ENCODE results near the gene NSMCE4A. TPM values are rescaled to one million over a fixed set of nuclear protein-coding genes. Genes with fewer than 3 reads are reported as not detected.
A peak's percentile ranks its signal among the peaks of the same experiment; 100 is the strongest.
"Not testable (repeated sequence)": the region's sequence is repeated elsewhere in the genome, so short reads cannot be mapped to it uniquely, and the experiment has no call there.

NSMCE4A gene
- total RNA-seq, 1 experiment from 2014 or later = 46.3 TPM

DNA sequence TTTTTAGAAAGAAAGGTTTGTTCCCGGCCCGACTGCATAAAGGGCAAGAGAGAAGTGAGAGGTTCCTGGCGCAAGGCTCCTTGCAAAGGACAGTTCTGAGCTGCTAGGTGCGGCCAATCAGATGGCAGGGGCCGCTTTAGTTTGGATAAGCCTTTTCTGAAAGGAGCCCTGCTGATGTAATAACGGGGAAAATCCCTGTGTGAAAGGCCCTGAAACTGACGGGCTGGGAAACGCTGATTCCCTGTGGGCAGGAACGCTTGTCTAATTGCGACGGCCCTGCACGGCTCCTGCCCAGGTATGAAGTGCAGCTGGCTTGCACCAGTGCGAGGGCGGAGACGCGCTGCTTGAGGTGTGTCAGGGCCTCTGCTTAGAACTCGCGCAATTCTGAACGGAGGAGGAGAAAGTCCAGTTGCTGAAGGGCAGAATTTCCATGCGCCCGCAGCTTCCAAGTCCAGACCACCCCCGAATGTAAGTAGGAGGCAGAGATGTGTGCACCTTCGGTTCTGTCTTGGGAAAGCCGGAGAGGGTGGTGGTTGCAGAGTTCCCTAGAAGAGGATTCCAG, 44.5 kb upstream of the NSMCE4A start:
- Histone ChIP-seq H3K4me3 (ENCODE audit: low read length) (peak overlapping the region; percentile 67), H3K27ac (ENCODE audit: low read length) (peak overlapping the region; percentile 79), H3K9ac (ENCODE audit: low read length) (peak overlapping the region; percentile 72), H2AFZ (ENCODE audit: low read length) (peak overlapping the region; percentile 78), H3K4me1 (ENCODE audit: insufficient read depth, low read length) (peaks cover 26% of the 10 kb centered on the region), H3K36me3 (ENCODE audit: low read depth, low read length) (no peaks in the 10 kb centered on the region), H4K20me1 (ENCODE audit: low read length) (no peaks in the 10 kb centered on the region), H3F3A (ENCODE audit: low read length, unreplicated experiment) (no peaks in the 10 kb centered on the region), H3K9me3 (ENCODE audit: low read length) (no peaks in the 10 kb centered on the region), H3K9me2 (replicated peaks; ENCODE audit: low read length) (no peaks in the 10 kb centered on the region), H3K79me2 (ENCODE audit: low read length) (no peaks in the 10 kb centered on the region), H3K4me2 (ENCODE audit: low read length) (peak overlapping the region; percentile 73), H3K27me3 (ENCODE audit: low read length) (no peaks in the 10 kb centered on the region)
- peak; percentile 60 for DNase-seq
- ChIA-PET CTCF (no interaction called here), POLR2A (ENCODE audit: unreplicated experiment) (interaction anchor here (0.6 kb wide), 1 partner anchor 122 kb away, joined by 4 read pairs; no protein-coding TSS in a partner anchor)
- intact Hi-C loops (cut with micrococcal nuclease) = no loop called here
- TF ChIP-seq, protein P1, sequence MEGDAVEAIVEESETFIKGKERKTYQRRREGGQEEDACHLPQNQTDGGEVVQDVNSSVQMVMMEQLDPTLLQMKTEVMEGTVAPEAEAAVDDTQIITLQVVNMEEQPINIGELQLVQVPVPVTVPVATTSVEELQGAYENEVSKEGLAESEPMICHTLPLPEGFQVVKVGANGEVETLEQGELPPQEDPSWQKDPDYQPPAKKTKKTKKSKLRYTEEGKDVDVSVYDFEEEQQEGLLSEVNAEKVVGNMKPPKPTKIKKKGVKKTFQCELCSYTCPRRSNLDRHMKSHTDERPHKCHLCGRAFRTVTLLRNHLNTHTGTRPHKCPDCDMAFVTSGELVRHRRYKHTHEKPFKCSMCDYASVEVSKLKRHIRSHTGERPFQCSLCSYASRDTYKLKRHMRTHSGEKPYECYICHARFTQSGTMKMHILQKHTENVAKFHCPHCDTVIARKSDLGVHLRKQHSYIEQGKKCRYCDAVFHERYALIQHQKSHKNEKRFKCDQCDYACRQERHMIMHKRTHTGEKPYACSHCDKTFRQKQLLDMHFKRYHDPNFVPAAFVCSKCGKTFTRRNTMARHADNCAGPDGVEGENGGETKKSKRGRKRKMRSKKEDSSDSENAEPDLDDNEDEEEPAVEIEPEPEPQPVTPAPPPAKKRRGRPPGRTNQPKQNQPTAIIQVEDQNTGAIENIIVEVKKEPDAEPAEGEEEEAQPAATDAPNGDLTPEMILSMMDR (conservative IDR thresholded peaks at IDR 0.05; ENCODE audit: low read depth, low read length) = no peak
- no peak for TF ChIP-seq EZH2phosphoT487 (IDR thresholded peaks at IDR 0.05; ENCODE audit: borderline replicate concordance, low read length)
- TF ChIP-seq EZH2 (IDR thresholded peaks at IDR 0.05; ENCODE audit: low read length, unreplicated experiment) = no peak
- no TSS peak for BruUV-seq (replicated peaks)
- peak; percentile 82 for ATAC-seq

DNA sequence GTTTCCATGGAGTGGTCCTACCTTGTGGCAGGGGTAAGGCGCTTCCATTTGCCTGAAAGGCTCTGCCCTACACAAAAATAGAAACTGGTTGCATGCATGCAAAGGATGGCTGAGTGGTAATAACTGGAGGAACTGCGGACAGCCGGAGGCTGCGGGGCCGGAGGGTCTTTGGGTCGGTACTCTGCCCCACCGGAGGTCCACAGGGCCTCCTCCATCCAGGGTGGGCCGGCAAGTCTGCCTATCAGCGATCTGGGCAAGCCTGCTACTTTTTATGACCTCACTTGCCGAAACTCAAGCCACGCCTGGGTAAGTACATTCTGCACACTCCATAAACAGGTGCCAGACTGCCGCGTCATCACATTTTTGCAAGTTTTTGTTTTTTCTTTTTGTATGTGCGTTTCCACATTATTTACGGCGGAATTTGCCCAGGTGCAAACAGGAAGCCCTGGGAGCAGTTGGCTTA, 44.0 kb upstream of the NSMCE4A start:
- no peaks in the 10 kb centered on the region for H3K27me3 ChIP-seq (ENCODE audit: low read length)
- ChIA-PET POLR2A (ENCODE audit: unreplicated experiment) (interaction anchor here (0.6 kb wide), 1 partner anchor 123 kb away, joined by 4 read pairs; no protein-coding TSS in a partner anchor), CTCF (no interaction called here)
- H3K4me1 ChIP-seq (ENCODE audit: insufficient read depth, low read length) = peaks cover 26% of the 10 kb centered on the region
- H3K79me2 ChIP-seq (ENCODE audit: low read length) = no peaks in the 10 kb centered on the region
- H3F3A ChIP-seq (ENCODE audit: low read length, unreplicated experiment) = no peaks in the 10 kb centered on the region
- DNase-seq (peak; percentile 50), ATAC-seq (peak; percentile 72)
- H3K4me2 ChIP-seq (ENCODE audit: low read length) = peak overlapping the region; percentile 73
- no peaks in the 10 kb centered on the region for H3K36me3 ChIP-seq (ENCODE audit: low read depth, low read length)
- peak overlapping the region; percentile 72 for H3K9ac ChIP-seq (ENCODE audit: low read length)
- no TSS peak for BruUV-seq (replicated peaks)
- no peaks in the 10 kb centered on the region for H4K20me1 ChIP-seq (ENCODE audit: low read length)
- TF ChIP-seq, protein P1 (conservative IDR thresholded peaks at IDR 0.05; ENCODE audit: low read depth, low read length) = no peak
- TF ChIP-seq EZH2phosphoT487 (IDR thresholded peaks at IDR 0.05; ENCODE audit: borderline replicate concordance, low read length) (no peak), EZH2 (IDR thresholded peaks at IDR 0.05; ENCODE audit: low read length, unreplicated experiment) (no peak)
- intact Hi-C loops (cut with micrococcal nuclease) = no loop called here
- peak overlapping the region; percentile 78 for H2AFZ ChIP-seq (ENCODE audit: low read length)
- peak overlapping the region; percentile 79 for H3K27ac ChIP-seq (ENCODE audit: low read length)
- H3K9me2 ChIP-seq (replicated peaks; ENCODE audit: low read length) = no peaks in the 10 kb centered on the region
- H3K4me3 ChIP-seq (ENCODE audit: low read length) = peak overlapping the region; percentile 67
- no peaks in the 10 kb centered on the region for H3K9me3 ChIP-seq (ENCODE audit: low read length)

DNA sequence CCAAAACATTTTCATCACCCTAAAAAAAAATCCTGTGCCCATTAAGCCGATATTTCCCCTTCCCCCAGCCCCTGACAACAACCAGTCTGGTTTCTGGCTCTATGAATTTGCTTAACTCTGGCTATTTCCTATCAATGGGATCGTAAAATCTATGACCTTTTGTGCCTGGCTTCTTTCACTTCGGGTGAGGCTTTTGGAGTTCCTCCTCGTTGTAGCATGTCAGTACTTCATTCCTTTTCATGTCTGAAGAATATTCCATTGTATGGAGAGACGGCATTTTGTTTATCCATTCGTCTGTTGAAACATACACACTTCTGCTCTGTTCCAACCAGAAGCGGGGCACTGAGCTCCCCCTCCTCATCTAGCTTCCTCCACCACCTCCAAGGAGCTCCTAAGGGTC, 43.5 kb upstream of the NSMCE4A start:
- intact Hi-C loops (cut with micrococcal nuclease) = no loop called here
- Histone ChIP-seq H2AFZ (ENCODE audit: low read length) (peak overlapping the region; percentile 78), H3F3A (ENCODE audit: low read length, unreplicated experiment) (no peaks in the 10 kb centered on the region), H4K20me1 (ENCODE audit: low read length) (no peaks in the 10 kb centered on the region), H3K9ac (ENCODE audit: low read length) (peak overlapping the region; percentile 72), H3K4me1 (ENCODE audit: insufficient read depth, low read length) (peaks cover 26% of the 10 kb centered on the region), H3K9me2 (replicated peaks; ENCODE audit: low read length) (no peaks in the 10 kb centered on the region), H3K9me3 (ENCODE audit: low read length) (no peaks in the 10 kb centered on the region), H3K79me2 (ENCODE audit: low read length) (no peaks in the 10 kb centered on the region), H3K27ac (ENCODE audit: low read length) (peak overlapping the region; percentile 79), H3K36me3 (ENCODE audit: low read depth, low read length) (no peaks in the 10 kb centered on the region), H3K4me2 (ENCODE audit: low read length) (peak overlapping the region; percentile 73), H3K27me3 (ENCODE audit: low read length) (no peaks in the 10 kb centered on the region), H3K4me3 (ENCODE audit: low read length) (peak overlapping the region; percentile 67)
- CTCF ChIA-PET = no interaction called here
- TF ChIP-seq EZH2 (IDR thresholded peaks at IDR 0.05; ENCODE audit: low read length, unreplicated experiment) (no peak), EZH2phosphoT487 (IDR thresholded peaks at IDR 0.05; ENCODE audit: borderline replicate concordance, low read length) (no peak)
- TF ChIP-seq, protein P1 (conservative IDR thresholded peaks at IDR 0.05; ENCODE audit: low read depth, low read length) = no peak
- DNase-seq = no peak
- ATAC-seq = peak; percentile 5; the same call in 1 of the 2 replicates
- TSS peak; percentile 75 for BruUV-seq (replicated peaks)
- POLR2A ChIA-PET (ENCODE audit: unreplicated experiment) = no interaction called here

DNA sequence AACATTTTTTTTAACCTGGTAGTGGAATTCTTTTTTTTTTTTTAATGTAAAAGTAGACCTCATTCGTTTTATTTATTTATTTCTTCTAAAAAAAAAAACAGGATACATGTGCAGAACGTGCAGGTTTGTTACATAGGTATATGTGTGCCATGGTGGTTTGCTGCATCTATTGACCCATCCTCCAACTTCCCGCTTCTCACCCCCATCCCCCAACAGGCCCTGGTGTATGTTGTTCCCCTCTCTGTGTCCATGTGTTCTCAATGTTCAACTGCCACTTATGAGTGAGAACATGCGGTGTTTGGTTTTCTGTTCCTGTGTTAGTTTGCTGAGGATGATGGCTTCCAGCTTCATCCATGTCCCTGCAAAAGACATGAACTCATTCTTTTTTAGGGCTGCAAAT, 42.9 kb upstream of the NSMCE4A start:
- H3K79me2 ChIP-seq (ENCODE audit: low read length); CTCF ChIA-PET; H3K9me3 ChIP-seq (ENCODE audit: low read length); H4K20me1 ChIP-seq (ENCODE audit: low read length); H3F3A ChIP-seq (ENCODE audit: low read length, unreplicated experiment); H3K27ac ChIP-seq (ENCODE audit: low read length); H2AFZ ChIP-seq (ENCODE audit: low read length); H3K36me3 ChIP-seq (ENCODE audit: low read depth, low read length); DNase-seq; H3K9me2 ChIP-seq (replicated peaks; ENCODE audit: low read length); ATAC-seq; H3K9ac ChIP-seq (ENCODE audit: low read length); H3K27me3 ChIP-seq (ENCODE audit: low read length); POLR2A ChIA-PET (ENCODE audit: unreplicated experiment); BruUV-seq (replicated peaks): not testable (repeated sequence)
- Histone ChIP-seq H3K4me3 (ENCODE audit: low read length) (peak overlapping the region; percentile 67; the same call in 1 of the 2 replicates), H3K4me1 (ENCODE audit: insufficient read depth, low read length) (peaks cover 26% of the 10 kb centered on the region), H3K4me2 (ENCODE audit: low read length) (peak overlapping the region; percentile 73; the same call in 1 of the 2 replicates)
- intact Hi-C loops (cut with micrococcal nuclease) = loop anchor here (1.0 kb wide), 1 partner anchor 24 kb away; no protein-coding TSS in a partner anchor

Measured in PC-3 (cell line).